NCI-H2171 treated with DMSO at 0.1 percent for 48 hours (cell line): ENCODE measurements around the gene S100G.

Source experiments
- DNase-seq: peaks from one replicate; lab custom pipeline; 2025; lab: John Stamatoyannopoulos, UW

Gene S100G

DNA sequence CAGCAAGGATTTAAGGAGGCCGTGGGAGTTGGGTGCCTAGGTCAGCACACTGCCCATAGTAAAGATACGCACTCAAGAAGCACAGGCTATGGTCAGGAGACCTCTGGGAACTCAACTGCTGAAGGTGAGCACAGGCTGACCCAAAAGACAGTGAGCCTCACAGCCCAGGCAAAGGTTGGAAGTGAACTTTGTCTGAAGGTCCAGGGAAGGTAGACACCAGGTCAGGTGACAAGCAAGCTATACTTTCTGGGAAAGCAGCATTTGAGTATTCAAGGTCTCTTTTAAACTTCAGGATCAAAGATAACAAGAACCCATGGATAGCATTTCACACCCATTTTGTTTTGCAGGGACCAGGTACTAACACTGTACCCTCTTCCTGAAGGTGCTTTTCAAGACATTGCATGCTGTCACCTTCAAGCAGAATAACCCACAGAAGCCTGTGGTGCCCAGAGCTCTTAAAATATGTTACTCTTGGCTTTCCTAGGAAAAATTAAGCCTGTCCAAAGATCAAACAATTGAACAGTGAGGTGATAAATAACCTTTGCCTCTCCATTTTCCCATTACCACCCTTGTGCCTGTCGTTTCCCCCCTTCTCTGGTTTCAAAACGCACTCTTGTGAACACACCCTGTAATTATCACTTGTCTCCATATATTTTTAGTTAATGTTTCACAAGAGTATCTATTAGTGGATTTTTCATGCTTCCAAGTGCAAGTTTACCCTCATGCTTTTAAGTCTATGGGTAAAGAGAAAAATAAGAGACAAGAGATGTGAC, 3.4 kb upstream of the S100G start:
- DNase-seq = no peak

DNA sequence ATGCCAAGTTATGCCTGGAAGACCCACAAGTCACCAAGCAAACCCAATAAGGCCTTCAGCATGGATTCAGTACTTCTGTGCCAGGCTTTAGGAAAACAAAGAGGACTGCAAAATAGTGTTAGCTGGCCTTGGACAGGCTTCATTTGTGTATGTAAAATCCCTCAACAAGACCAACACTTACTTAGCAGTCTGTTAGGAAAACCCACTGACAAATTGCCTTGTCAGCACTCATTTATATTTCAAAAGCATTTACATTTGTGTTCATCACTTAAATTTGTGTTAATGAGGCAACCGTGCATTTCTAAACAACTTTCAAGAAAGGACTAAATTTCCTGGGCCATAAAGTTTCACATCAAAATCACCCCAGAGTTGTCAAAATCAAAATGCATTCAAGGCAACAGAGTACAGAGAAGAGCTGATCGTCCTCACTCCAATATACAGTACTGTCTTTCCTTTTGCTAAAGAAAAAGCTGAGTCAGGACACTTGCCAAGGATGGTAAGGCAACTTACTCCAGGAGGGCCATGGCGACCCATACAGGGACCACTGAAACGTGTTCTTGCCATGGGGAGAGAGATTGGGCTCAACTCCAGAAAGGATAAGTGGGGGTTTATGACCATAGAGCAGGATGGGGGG, 1.6 kb downstream of the S100G start:
- no peak for DNase-seq

DNA sequence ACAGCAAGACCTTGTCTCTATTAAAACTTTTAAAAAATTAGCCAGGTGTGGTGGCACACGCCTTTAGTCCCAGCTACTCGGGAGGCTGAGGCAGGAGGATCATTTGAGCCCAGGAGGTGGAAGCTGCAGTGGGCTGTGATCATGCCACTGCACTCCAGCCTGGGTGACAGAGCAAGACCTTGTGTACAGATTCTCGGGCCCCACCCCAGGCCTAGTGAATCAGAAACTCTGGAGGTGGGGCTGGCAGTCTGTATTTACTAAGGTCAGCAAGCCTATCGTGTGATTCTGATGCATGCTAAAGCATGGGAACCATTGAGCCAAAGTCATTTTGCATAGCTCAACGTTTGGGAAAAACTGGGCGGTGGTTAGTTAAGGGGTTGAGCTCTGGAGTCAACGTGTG, 3.5 kb downstream of the S100G start:
- no peak for DNase-seq

GRCh38 chrX:16654093-16654492, 4.1 kb downstream of the S100G start:
- no peak for DNase-seq

DNA sequence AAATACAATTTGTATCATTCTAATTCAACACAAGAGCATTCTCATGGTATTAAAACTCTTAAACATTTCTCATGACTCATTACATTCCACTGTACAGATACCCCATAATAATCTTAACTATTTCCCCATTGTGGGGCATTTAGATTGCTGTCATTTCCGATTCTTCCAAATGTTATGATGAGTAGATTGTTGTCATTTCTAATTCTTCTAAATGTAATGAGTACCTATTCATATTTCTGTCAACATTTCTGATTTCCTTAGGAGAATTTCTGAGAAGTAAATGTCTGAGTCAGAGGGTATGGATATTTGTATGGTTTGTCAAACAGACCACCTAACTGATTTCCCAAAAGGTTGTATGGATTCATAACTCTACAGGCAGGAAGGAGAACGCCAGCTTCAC, 8.3 kb downstream of the S100G start:
- no peak for DNase-seq

- DNase-seq = no peak
These were observed 9.4 kb downstream of the S100G start for GRCh38 chrX:16659321-16659720.

DNA sequence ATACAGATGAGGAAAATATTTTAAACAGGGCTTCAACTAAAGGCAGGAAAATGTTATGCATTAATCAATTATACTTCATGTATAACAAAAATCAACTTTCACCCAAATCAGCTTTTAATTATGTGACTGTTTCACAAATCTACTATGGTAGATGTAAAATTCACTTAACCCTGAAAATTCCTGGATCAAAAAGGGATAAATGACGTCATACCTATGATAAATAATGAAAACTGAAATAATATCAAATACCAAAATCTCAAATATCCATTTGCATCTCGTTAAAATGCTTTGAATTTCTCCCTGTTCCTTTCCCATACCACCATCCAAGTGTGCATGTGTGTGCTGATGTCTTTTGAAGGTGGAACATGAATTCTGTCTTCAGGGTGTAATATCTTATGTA, 11.5 kb downstream of the S100G start:
- no peak for DNase-seq

DNA sequence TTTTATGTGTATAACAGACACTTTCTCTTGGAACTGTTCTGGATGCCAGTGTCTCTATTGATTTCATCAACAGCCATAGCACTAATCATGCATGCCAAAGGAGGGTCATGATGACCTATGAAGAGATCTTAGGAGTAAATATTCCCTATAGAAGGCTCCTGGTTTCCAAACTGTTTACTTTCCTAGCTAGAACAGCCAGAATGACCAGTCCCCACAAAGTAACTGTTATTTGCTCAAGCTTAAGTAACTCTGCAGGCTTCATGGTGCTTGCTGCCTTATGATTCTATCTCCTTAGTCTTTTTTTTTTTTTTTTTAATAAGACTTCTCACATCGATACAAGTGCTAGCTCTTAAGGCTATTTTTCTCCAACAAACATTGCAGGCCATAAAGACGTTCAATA, 12.4 kb downstream of the S100G start:
- no peak for DNase-seq

DNA sequence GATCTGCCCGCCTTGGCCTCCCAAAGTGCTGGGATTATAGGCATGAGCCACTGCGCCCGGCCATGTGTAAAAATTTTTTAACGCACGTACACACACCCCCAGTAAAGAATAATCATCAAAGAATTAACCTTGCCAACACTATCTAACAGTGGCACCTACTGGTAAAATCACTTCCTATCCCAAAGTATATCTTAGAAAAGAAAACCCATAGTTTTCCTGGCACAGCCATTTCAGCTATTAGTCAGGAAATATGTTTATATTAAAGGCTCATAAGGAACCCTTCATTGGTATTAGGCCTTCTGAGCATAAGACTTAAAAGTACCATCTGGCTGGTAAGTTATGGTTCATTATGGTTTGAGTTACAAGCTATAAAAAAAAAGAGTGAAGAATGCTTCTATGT, 14.1 kb downstream of the S100G start:
- DNase-seq = no peak

DNA sequence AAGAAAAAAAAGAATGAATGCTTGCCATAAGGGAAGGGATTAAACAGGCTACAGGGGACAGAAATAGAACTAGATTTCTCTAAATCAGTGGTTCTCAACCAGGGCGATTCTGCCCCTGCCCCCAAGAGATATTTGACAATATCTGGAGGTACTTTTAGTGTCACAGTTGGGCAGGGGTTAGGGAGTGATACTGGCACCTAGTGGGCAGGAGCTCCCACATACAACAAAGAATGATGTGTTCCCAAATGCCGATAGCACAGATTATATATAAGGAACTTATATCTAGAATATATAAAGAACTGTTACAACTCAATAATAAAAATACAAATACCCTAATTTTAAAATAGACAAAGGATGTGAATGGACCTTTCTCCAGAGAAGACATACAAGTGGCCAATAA, 14.7 kb downstream of the S100G start:
- DNase-seq = no peak

DNA sequence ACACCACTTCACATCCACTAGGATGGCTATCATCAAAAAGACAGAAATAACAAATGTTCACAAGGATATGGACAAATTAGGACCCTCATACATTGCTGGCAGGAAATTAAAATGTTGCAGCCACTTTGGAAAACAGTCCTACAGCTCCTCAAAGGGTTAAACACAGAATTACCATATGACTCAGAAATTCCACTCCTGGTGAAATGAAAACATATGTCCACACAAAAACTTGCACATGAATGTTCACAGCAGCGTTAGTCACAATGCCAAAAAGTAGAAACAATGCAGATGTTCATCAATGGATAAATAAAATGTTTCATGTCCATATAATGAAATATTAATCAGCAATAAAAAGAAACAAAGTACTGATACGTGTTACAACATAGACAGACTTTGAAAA, 15.1 kb downstream of the S100G start:
- DNase-seq = no peak

- DNase-seq = no peak
These were observed 16.6 kb downstream of the S100G start for GRCh38 chrX:16666541-16666940.

GRCh38 chrX:16671005-16671404, 21.0 kb downstream of the S100G start:
- peak; percentile 31 for DNase-seq

DNA sequence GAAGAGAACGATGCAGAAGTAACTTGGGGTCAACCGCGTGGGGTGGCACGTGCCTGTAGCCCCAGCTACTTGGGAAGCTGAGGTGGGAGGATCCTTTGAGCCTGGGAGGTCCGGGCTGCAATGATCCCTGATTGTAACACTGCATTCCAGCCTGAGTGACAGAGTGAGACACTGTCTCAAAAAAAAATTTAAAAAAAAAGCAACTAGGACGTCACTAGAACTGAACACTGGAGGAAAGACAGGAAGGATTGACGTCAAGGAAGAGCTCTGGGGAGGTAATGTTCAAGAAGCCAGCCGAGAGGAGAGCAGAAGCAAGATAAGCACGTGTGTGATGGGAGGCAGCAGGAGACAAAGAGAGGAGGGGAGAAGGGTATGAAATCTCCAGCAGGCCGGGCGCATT, 28.7 kb downstream of the S100G start:
- no peak for DNase-seq

DNA sequence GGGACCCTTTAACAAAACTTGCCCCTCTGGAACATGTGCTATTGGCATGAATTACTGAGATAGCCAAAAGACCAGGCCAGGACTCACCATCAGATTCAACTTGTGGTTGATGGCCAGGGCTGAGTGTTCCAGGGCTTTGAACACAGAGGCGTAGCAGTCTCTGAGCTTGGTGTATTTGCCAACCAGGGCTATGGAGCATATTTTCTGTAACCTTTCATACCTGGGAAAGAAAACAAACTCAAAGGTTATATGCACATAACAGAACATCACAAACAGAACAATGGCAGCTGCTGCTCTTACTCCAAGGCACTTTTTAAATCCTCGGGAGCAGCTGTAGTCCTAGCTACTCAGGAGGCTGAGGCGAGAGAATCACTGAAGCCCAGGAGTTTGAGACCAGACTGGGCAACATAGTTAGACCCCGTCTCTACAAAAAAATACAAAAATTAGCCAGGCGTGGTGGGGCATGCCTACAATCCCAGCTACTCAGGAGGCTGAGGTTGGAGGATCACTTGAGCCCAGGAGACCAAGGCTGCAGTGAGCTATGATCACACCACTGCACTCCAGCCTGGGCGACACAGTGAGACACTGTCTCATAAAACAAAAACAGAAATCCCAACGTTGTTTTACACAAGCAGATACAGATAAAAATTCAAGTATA, 33.2 kb downstream of the S100G start:
- DNase-seq = no peak

- no peak for DNase-seq
These were observed 37.6 kb downstream of the S100G start for GRCh38 chrX:16687514-16687913.

GRCh38 chrX:16695079-16695676, 45.2 kb downstream of the S100G start:
- DNase-seq = peak; percentile 40

GRCh38 chrX:16696956-16697355, 47.0 kb downstream of the S100G start:
- no peak for DNase-seq

DNA sequence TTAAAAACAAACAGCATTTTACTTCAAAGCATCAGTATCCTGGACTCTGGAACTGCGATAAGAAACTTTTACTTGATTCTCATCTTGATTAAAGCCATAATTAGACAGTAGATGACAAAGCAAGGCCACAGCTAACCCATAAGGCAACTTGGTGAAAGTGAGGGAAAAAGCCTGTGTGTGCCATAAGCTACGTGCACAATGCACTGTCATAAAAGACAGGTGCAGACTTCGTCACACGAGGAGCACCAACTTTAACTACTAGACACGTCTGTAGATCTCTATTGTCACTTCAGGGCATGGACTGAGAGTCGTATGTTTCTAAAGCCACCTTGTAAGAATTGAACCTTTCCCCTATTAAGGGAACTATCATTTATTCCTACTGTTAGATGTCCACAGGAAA, 49.4 kb downstream of the S100G start:
- DNase-seq = no peak

- DNase-seq = no peak
These were observed 50.8 kb downstream of the S100G start for GRCh38 chrX:16700734-16701133.

GRCh38 chrX:16702700-16703599, 53.0 kb downstream of the S100G start:
- no peak for DNase-seq
